HG03135 (cell line): Measurements from ENCODE around the gene NEGR1.

Experiments used
- ATAC-seq: cut with Tn5 transposase; IDR thresholded peaks from one replicate; pipeline ENCODE4 v1.9.1; 2021; ENCODE audit warnings: mild to moderate bottlenecking, moderate library complexity; ENCODE audit not compliant: unreplicated experiment

Gene NEGR1

GRCh38 chr1:72235062-72235461 lies 47.3 kb downstream of the NEGR1 start:
- ATAC-seq = no peak

DNA sequence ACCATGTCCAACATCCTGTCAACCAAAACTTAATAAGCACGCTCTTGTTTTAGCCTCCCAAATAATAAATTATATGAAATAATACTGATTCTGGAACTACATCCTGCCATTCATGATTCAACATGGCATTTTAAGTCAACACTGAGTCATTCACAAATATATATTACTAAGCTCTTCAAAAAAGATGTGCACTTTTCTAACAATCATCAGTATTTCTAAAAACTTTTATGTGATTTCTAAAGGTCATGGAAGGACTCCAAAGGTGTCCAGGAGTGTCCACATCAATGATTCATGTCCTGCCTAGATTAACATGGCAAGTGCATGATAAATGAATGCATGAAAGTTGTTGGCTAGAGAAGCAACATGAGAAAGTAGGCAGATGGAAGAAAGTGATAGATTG lies 51.6 kb downstream of the NEGR1 start:
- ATAC-seq = no peak

GRCh38 chr1:72229893-72230292 lies 52.4 kb downstream of the NEGR1 start:
- no peak for ATAC-seq

DNA sequence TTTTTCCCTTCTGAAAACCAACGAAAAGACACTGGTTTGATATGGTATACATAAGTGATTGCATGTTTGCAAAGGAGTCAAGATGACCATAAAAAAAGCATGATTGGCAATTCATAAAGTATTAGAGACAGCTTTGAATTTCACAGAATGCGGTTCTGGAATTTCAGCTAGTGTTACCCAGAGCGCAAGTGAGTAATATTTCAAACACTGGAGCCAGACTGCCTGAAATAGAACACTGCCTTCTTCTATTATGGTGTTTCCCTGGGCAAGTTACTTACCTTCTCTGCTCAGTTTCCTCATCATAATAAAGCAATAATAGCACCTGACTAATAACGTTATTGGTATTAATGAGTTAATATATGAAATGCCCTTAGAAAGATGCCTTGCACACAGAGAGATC lies 54.7 kb downstream of the NEGR1 start:
- no peak for ATAC-seq

DNA sequence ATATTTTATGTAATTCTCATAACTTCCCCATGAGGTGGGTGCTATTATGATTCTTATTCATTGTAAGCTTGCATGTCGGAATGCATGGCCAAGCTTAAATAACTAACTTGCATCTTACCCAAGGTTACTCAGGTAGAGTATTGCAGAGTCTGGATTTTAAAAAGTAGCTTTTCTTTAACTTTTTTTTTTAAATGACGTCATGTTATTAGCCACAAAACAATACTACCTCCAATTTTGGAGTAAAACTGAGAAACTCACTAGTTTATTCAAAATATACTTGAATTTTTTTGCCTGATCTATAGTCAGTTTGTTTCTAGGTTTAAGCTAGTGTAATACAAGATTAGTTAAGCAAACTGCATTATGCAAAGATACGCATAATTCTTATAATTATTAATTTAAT lies 57.8 kb downstream of the NEGR1 start:
- no peak for ATAC-seq

DNA sequence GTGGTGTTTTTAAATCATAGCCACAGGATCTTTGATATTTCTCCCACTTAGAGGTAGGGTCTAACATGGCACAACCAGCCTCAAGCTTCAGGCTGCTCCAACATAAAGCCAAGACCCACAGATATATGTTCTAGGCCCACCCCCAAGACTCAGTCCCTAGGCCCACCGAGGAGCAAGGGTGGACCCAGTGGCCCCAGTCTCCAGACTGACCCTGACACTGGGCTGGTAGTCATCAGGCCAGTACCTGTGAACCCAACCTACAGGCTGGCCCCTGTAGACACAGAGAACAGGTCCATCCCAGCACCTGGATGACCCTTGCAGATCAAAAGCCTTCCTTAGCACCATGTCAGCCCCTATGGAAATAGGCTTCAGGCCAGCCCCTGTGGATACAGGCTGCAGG lies 60.5 kb downstream of the NEGR1 start:
- ATAC-seq = no peak

DNA sequence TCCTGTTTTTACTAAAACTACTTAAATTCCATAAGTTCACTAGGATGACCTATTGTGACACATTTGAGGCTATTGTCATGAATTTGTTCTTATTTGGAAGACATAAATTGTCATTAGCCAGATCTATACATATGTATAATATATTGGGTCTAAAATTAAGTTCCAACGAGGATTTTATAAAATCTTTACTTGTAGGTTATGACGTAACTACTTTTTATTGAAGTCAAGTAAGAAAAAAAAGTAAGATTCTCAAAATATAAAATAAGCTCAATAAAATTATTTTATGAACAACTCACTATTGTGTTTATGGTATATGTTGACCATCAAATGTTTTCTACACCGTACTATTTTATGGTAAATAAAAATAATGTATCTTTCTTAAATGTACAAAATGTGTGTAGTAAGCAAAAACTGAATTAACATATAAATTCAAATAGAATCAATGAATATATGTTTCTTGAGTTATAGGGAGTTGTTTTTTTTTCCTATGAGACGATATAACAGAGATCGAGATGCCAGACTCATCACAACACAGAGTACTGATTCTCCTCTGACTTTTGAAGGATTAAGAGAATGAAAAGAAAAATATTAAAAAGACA lies 64.1 kb downstream of the NEGR1 start:
- ATAC-seq = no peak

DNA sequence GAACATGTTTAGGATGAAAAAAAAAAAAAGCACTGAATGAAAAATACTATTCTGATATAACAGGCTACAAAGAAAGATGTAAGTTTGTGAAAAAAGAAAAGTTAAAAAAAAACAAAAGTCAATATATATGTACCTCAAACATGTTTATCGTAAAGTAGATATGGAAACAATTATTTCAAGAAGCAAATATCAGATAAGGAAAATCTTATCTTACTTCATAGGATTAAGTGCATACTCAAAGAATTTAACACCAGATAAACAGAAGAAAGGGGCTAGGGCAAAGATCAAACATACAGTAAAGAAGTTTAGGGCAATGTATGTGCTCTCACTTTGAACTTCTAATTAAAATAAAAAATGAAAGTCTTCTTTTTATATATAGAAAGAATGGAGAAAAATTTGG lies 75.3 kb downstream of the NEGR1 start:
- ATAC-seq = no peak

GRCh38 chr1:72202761-72203160 lies 79.6 kb downstream of the NEGR1 start:
- ATAC-seq = no peak

DNA sequence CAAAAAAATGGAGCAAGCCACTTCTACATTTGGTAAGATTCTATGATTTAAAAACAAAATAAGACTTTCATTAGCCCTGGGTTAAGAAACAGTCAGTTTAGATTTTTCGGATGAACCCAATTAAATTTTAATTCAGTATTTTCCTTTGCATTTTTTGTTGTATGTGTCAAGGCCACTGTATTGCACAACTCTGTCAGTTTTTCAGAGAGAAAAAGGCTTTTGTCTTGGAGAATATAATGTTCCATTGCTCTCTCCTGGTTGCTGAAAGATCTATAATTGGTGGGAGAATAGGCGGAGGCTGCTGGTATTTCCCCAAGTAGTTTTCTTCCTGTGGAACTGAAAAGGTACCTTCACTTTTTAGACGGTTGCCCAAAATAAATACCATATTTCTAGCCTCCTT lies 84.6 kb downstream of the NEGR1 start:
- ATAC-seq = no peak

DNA sequence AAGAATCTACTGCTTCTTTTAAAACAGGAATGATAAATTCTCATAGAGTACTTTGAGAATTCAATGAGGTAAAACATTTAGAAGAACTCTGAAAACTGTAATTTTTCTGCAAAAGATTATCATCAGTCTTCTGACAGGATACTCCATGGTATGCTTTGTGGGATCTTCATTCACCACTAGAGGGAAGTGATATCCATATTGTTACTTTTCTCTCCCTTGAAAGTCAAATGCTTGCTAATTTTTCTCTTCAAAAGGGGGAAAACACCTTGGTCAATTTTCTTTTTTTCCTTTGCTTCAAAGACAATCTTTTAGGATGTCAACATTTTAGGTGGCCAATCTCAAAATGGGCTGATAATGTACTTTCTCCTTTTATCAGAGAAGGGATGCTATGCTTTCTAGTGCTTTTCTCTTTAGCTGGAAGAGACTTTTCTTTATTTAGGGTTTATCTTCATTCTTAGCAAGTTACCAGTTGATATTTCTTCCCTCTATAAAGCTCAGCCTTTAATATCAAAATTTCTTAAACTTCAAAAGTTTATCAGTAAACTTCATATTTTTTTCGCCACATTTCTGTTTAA lies 95.5 kb downstream of the NEGR1 start:
- no peak for ATAC-seq

DNA sequence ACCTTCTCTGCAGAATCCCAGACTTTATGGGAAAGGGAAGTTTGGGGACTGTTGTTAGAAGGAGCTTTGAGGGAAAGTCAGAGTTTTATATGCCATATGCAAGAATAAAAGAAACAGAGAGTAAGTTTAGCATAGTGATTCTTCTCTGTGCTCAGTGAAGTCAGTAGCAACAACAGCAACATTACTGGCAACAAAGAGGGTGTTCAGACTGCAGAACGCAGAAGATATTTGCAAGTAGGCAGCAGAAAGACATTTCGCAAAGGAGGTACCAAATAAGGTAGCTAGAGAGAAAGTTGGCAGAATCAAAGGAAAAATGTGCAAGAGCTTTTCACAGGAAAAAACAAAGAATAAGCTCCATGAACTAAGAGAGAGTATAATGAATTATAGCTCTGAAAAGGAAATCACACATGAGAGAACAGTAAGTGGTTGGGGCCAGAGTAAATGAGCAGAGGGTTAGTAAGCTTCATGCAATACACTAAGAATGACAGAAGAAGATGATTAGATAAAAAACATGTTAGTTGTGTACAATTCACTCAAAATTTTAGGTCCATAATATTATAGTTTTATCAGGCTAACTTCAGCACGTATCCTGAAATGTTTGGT lies 98.1 kb downstream of the NEGR1 start:
- ATAC-seq = no peak

- ATAC-seq = no peak
Measured at GRCh38 chr1:72182859-72183258, 99.5 kb downstream of the NEGR1 start.

- no peak for ATAC-seq
Measured at GRCh38 chr1:72178266-72178665, 104.1 kb downstream of the NEGR1 start.

DNA sequence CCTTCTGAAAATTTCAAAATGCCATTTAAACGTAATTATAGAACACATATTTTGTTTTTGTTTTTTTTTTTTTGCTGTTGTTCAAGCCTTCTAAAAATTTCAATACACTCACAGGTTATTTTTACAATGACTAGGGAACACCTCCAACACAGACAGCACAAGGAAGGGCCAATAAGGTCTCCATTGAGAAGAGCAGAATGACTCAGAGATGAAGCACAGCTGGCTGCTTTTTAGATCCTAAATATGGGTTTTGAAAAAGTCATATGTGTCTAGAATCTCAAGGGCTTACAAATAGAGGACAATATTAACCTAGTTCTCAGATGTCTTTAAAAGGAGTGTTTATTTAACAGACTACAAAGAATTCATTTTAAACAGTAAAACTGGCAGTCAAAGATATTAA lies 104.6 kb downstream of the NEGR1 start:
- no peak for ATAC-seq

DNA sequence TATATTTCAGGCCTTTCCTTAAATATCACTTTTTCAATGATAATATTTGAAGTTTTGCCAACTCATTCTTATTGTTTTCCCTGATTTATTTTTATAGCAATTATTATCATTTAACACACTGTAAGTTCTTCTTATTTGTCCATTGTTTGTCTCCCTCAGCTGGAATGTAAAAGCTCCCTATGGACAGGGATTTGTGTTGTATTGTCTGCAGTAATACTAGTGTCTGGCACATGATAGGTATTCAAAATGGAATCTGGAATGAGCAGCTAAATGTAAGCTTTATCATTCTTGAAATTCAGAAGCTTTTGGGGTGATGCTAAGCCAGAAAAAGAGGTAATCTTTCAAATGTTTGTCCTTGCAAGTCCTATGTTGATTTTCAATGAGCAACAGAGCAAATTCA lies 112.1 kb downstream of the NEGR1 start:
- no peak for ATAC-seq

GRCh38 chr1:72166426-72166825 lies 115.9 kb downstream of the NEGR1 start:
- ATAC-seq = no peak

DNA sequence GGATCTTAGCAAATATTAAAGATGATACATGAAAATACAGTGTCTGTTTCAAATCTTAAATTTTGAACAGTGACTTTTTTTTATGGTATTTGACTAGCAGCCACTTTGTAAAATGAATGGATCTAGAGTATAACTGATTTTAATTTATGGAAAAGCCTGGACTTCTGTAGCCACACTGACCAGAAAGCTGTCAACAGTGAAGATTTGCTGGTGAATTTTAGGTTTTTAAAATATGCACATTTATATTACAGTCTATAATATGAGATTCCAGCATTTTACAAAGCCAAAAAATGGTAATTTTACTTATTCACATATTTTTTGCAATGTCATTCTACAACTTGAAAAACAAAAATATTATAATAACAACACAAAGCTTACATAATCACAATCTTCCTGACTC lies 131.8 kb downstream of the NEGR1 start:
- ATAC-seq = no peak

GRCh38 chr1:72141875-72142274 lies 140.5 kb downstream of the NEGR1 start:
- ATAC-seq = no peak

GRCh38 chr1:72140222-72140621 lies 142.1 kb downstream of the NEGR1 start:
- no peak for ATAC-seq

DNA sequence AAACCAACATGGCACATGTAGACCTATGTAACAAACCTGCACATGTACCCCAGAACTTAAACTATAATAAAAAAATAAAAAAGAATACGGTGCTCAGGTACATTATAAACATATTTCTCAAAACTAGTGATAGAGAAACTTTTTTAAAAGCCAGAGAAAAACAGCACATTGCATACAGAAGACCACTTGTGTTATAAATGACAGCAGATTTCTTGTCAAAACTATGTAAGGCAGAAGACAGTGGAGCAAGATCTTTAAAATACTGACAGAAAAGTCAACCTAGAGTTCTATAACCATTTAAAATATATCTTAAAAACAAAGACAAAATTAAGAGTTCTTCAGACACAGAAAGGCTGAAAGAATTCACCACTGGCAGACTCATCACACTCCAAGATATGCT lies 144.7 kb downstream of the NEGR1 start:
- ATAC-seq = no peak

- no peak for ATAC-seq
Measured at GRCh38 chr1:72129869-72130268, 152.5 kb downstream of the NEGR1 start.
